Measurements from ENCODE around the gene PRG2.

DNA sequence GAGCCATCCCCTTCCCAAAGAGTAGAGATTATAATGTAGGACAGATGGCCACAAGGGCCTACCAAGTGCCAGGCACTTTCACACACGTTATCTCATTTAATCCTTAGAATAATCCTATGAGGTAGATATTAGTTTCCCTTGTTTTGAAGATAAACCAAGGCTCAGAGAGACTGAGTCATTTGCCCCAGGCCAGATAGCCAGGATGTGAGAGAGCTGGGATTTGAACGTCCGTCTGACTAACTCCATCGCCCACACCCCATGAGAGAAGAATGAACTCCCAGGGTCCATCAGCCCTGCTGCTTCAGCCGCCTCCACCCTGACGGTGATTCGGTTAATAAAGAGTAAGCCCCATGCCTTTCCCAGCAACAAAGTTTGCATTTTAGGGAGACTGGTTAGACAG, 20.2 kb downstream of the PRG2 start:
- TF ChIP-seq, protein P1, sequence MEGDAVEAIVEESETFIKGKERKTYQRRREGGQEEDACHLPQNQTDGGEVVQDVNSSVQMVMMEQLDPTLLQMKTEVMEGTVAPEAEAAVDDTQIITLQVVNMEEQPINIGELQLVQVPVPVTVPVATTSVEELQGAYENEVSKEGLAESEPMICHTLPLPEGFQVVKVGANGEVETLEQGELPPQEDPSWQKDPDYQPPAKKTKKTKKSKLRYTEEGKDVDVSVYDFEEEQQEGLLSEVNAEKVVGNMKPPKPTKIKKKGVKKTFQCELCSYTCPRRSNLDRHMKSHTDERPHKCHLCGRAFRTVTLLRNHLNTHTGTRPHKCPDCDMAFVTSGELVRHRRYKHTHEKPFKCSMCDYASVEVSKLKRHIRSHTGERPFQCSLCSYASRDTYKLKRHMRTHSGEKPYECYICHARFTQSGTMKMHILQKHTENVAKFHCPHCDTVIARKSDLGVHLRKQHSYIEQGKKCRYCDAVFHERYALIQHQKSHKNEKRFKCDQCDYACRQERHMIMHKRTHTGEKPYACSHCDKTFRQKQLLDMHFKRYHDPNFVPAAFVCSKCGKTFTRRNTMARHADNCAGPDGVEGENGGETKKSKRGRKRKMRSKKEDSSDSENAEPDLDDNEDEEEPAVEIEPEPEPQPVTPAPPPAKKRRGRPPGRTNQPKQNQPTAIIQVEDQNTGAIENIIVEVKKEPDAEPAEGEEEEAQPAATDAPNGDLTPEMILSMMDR (conservative IDR thresholded peaks at IDR 0.05): no peak
- no peak for TF ChIP-seq EZH2 (IDR thresholded peaks at IDR 0.05; ENCODE audit: low read depth)
